Measurements from ENCODE around the gene TADA2B.
"Not testable (repeated sequence)": the region's sequence is repeated elsewhere in the genome, so short reads cannot be mapped to it uniquely, and the experiment has no call there.

The TADA2B gene

GRCh38 chr4:7078025-7078424 lies 34.9 kb downstream of the TADA2B start:
- no peak for DNase-seq (ENCODE audit: low spot score)

- not testable (repeated sequence) for DNase-seq (ENCODE audit: low spot score)
Observed at GRCh38 chr4:7079483-7079882, 36.3 kb downstream of the TADA2B start.

- not testable (repeated sequence) for DNase-seq (ENCODE audit: low spot score)
Observed at GRCh38 chr4:7079909-7080308, 36.7 kb downstream of the TADA2B start.

- DNase-seq (ENCODE audit: low spot score), result no peak
Observed at GRCh38 chr4:7083597-7084563, 40.7 kb downstream of the TADA2B start.

GRCh38 chr4:7084564-7084961 lies 41.4 kb downstream of the TADA2B start:
- DNase-seq (ENCODE audit: low spot score), result not testable (repeated sequence)

- DNase-seq (ENCODE audit: low spot score), result no peak
Observed at GRCh38 chr4:7086384-7086783, 43.2 kb downstream of the TADA2B start.

- DNase-seq (ENCODE audit: low spot score), result no peak
Observed at GRCh38 chr4:7087036-7087435, 43.9 kb downstream of the TADA2B start.

- DNase-seq (ENCODE audit: low spot score), result no peak
Observed at GRCh38 chr4:7089213-7089986, 46.2 kb downstream of the TADA2B start.

GRCh38 chr4:7092026-7092425 lies 48.9 kb downstream of the TADA2B start:
- DNase-seq (ENCODE audit: low spot score), result no peak

- no peak for DNase-seq (ENCODE audit: low spot score)
Observed at GRCh38 chr4:7094916-7095315, 51.7 kb downstream of the TADA2B start.

GRCh38 chr4:7095611-7096155 lies 52.5 kb downstream of the TADA2B start:
- DNase-seq (ENCODE audit: low spot score), result no peak

GRCh38 chr4:7096236-7096635 lies 53.1 kb downstream of the TADA2B start:
- no peak for DNase-seq (ENCODE audit: low spot score)

GRCh38 chr4:7101692-7102515 lies 58.7 kb downstream of the TADA2B start:
- peak; percentile 74 for DNase-seq (ENCODE audit: low spot score)

GRCh38 chr4:7102516-7102909 lies 59.3 kb downstream of the TADA2B start:
- DNase-seq (ENCODE audit: low spot score), result not testable (repeated sequence)

- DNase-seq (ENCODE audit: low spot score), result peak; percentile 47
Observed at GRCh38 chr4:7103031-7103606, 59.9 kb downstream of the TADA2B start.

- DNase-seq (ENCODE audit: low spot score), result no peak
Observed at GRCh38 chr4:7103607-7104365, 60.6 kb downstream of the TADA2B start.

GRCh38 chr4:7104366-7105031 lies 61.3 kb downstream of the TADA2B start:
- DNase-seq (ENCODE audit: low spot score), result no peak

GRCh38 chr4:7105276-7105675 lies 62.1 kb downstream of the TADA2B start:
- no peak for DNase-seq (ENCODE audit: low spot score)

- DNase-seq (ENCODE audit: low spot score), result no peak
Observed at GRCh38 chr4:7107166-7107905, 64.2 kb downstream of the TADA2B start.
